Liver (tissue), 9 donors: ENCODE results near the gene RASAL2. TPM values are rescaled to one million over a fixed set of nuclear protein-coding genes. Genes with fewer than 3 reads are reported as not detected.

Source experiments
- DNase-seq: peaks from one replicate; pipeline ENCODE4 v3.0.0-alpha.2; 2017; ENCODE audit warnings: low spot score
- H3K27ac ChIP-seq, 2 donors: one replicate each; pipeline ENCODE4 v1.7.0; 2013; ENCODE audit warnings: inconsistent platforms in 2 of 2, low read length in 2 of 2, control low read depth in 1 of 2, low read depth in 1 of 2, mild to moderate bottlenecking in 1 of 2
- H3K27me3 ChIP-seq, 4 donors: one replicate each; pipeline versions ENCODE4 v1.6.1 to v1.7.0; 2013; ENCODE audit warnings: low read length in 3 of 4, inconsistent platforms in 1 of 4, mild to moderate bottlenecking in 1 of 4, moderate library complexity in 1 of 4; ENCODE audit not compliant: control insufficient read depth in 4 of 4, insufficient read depth in 4 of 4
- H3K36me3 ChIP-seq, 4 donors: one replicate each; pipeline versions ENCODE4 v1.6.1 to v1.7.0; 2013; ENCODE audit warnings: low read length in 3 of 4, mild to moderate bottlenecking in 3 of 4, low read depth in 1 of 4, moderate library complexity in 1 of 4; ENCODE audit not compliant: control insufficient read depth in 4 of 4, insufficient read depth in 3 of 4
- H3K4me1 ChIP-seq, 4 donors: one replicate each; pipeline versions ENCODE4 v1.6.1 to v1.7.0; 2013; ENCODE audit warnings: low read length in 3 of 4, mild to moderate bottlenecking in 3 of 4, moderate library complexity in 1 of 4; ENCODE audit not compliant: control insufficient read depth in 4 of 4, insufficient read depth in 4 of 4
- H3K4me3 ChIP-seq, 3 donors: one replicate each; pipeline versions ENCODE4 v1.6.1 to v1.7.0; 2013; ENCODE audit warnings: low read length in 3 of 3, control low read depth in 1 of 3, low read depth in 1 of 3, mild to moderate bottlenecking in 1 of 3
- H3K9ac ChIP-seq, 2 donors: one replicate each; pipeline ENCODE4 v1.7.0; 2013; ENCODE audit warnings: low read length in 2 of 2, mild to moderate bottlenecking in 2 of 2, moderate library complexity in 2 of 2, control low read depth in 1 of 2, low read depth in 1 of 2
- H3K9me3 ChIP-seq, 4 donors: one replicate each; pipeline versions ENCODE4 v1.6.1 to v1.7.0; 2013; ENCODE audit warnings: low read length in 3 of 4; ENCODE audit not compliant: control insufficient read depth in 4 of 4
- ATF3 ChIP-seq: IDR thresholded peaks from 2 replicates; pipeline ENCODE4 v1.6.1; 2016; ENCODE audit warnings: antibody characterized with exemption
- CTCF ChIP-seq: fragments of 150-350 bp; IDR thresholded peaks from 2 replicates; pipeline ENCODE4 v1.5.1; 2017; ENCODE audit warnings: improper control_type of control experiment, low read depth, low read length; ENCODE audit not compliant: missing input control
- EGR1 ChIP-seq, 2 donors: IDR thresholded peaks; 2 replicates each; pipeline ENCODE4 v1.6.1; 2016 to 2018; ENCODE audit warnings: antibody characterized with exemption in 2 of 2, low read depth in 2 of 2
- FOXA1 ChIP-seq: IDR thresholded peaks from 2 replicates; pipeline ENCODE4 v1.6.1; 2016; ENCODE audit warnings: antibody characterized with exemption
- FOXA2 ChIP-seq: IDR thresholded peaks from 2 replicates; pipeline ENCODE4 v1.6.1; 2016; ENCODE audit warnings: antibody characterized with exemption
- GABPA ChIP-seq, 2 donors: IDR thresholded peaks in 1 of 2; conservative IDR thresholded peaks in 1 of 2; 2 replicates each; pipeline ENCODE4 v1.6.1; 2016; ENCODE audit warnings: antibody characterized with exemption in 2 of 2, mild to moderate bottlenecking in 1 of 2, moderate library complexity in 1 of 2
- HNF4A ChIP-seq, 2 donors: conservative IDR thresholded peaks; 2 replicates each; pipeline ENCODE4 v1.6.1; 2016; ENCODE audit warnings: antibody characterized with exemption in 2 of 2, mild to moderate bottlenecking in 2 of 2
- HNF4G ChIP-seq: IDR thresholded peaks from 2 replicates; pipeline ENCODE4 v1.6.1; 2016; ENCODE audit warnings: antibody characterized with exemption
- JUND ChIP-seq, 2 donors: IDR thresholded peaks; 2 replicates each; pipeline ENCODE4 v1.6.1; 2016; ENCODE audit warnings: antibody characterized with exemption in 2 of 2
- MAX ChIP-seq: IDR thresholded peaks from 2 replicates; pipeline ENCODE4 v1.6.1; 2016; ENCODE audit warnings: antibody characterized with exemption
- NR2F2 ChIP-seq: IDR thresholded peaks from 2 replicates; pipeline ENCODE4 v1.6.1; 2016; ENCODE audit warnings: antibody characterized with exemption
- RAD21 ChIP-seq, 2 donors: IDR thresholded peaks; 2 replicates each; pipeline ENCODE4 v1.6.1; 2016; ENCODE audit warnings: antibody characterized with exemption in 2 of 2, mild to moderate bottlenecking in 2 of 2
- REST ChIP-seq: IDR thresholded peaks from 2 replicates; pipeline ENCODE4 v1.6.1; 2016; ENCODE audit warnings: antibody characterized with exemption, mild to moderate bottlenecking
- RXRA ChIP-seq, 2 donors: IDR thresholded peaks; 2 replicates each; pipeline ENCODE4 v1.6.1; 2017 to 2018; ENCODE audit warnings: antibody characterized with exemption in 2 of 2, mild to moderate bottlenecking in 1 of 2
- SP1 ChIP-seq: IDR thresholded peaks from 2 replicates; pipeline ENCODE4 v1.6.1; 2018; ENCODE audit warnings: antibody characterized with exemption, mild to moderate bottlenecking
- TAF1 ChIP-seq: conservative IDR thresholded peaks from 2 replicates; pipeline ENCODE4 v1.6.1; 2016; ENCODE audit warnings: antibody characterized with exemption, mild to moderate bottlenecking
- YY1 ChIP-seq: IDR thresholded peaks from 2 replicates; pipeline ENCODE4 v1.6.1; 2016; ENCODE audit warnings: antibody characterized with exemption, mild to moderate bottlenecking
- WGBS: extraction: QIAGEN DNeasy Blood & Tissue Kit; methylation state at CpG from one replicate; pipeline ENCODE4 v1.1.7; 2013; 5-methylcytosine and 5-hydroxymethylcytosine counted together
- polyA plus RNA-seq, 2 donors: library from polyadenylated mRNA; stranded (reverse) in 1 of 2; unstranded in 1 of 2; fragments of 200-250 nt in 1 of 2; fragments of >200 nt in 1 of 2; fragmentation: Nextera tagmentation in 1 of 2; extraction: Ambion mirVana in 1 of 2; gene quantifications; one replicate each; pipeline versions ENCODE4 v1.2.1 to v1.2.3, GENCODE V29; 2013 to 2015
- total RNA-seq, 2 donors: library from RNA; depleted of rRNA; stranded (reverse); fragments of >200 nt; gene quantifications; one replicate each; pipeline ENCODE4 v1.2.3, GENCODE V29; 2014
- TF ChIP-seq, protein P1 (sequence below): IDR thresholded peaks from 2 replicates; pipeline ENCODE4 v1.6.1; 2016; ENCODE audit warnings: antibody characterized with exemption
- donor health status: healthy.
- donor health status: healthy.
- donor health status: healthy.
- donor health status: healthy.
- donor health status: healthy.

Gene RASAL2
- total and polyA plus RNA-seq, 4 donors = 1.8 to 8.1 (median 4.1) TPM

- no peaks in the 10 kb centered on the region for H3K36me3 ChIP-seq
- H3K4me3 ChIP-seq = no peak overlapping the region
- no peak overlapping the region for H3K9ac ChIP-seq
- no peak overlapping the region for H3K27ac ChIP-seq
- TF ChIP-seq GABPA (IDR thresholded peaks at IDR 0.05 in 1 of 2, conservative IDR thresholded peaks at IDR 0.05 in 1 of 2) = no peak
- TF ChIP-seq HNF4G = no peak
- TF ChIP-seq TAF1 = no peak
- TF ChIP-seq YY1 = no peak
- no peak for TF ChIP-seq EGR1 (IDR thresholded peaks at IDR 0.05; ENCODE audit: low read depth in 2 of 2)
- no peak for TF ChIP-seq RXRA (IDR thresholded peaks at IDR 0.05)
- TF ChIP-seq NR2F2 = no peak
- no peak for TF ChIP-seq CTCF
- TF ChIP-seq HNF4A (conservative IDR thresholded peaks at IDR 0.05) = no peak
- no peak for TF ChIP-seq SP1
- TF ChIP-seq, protein P1, sequence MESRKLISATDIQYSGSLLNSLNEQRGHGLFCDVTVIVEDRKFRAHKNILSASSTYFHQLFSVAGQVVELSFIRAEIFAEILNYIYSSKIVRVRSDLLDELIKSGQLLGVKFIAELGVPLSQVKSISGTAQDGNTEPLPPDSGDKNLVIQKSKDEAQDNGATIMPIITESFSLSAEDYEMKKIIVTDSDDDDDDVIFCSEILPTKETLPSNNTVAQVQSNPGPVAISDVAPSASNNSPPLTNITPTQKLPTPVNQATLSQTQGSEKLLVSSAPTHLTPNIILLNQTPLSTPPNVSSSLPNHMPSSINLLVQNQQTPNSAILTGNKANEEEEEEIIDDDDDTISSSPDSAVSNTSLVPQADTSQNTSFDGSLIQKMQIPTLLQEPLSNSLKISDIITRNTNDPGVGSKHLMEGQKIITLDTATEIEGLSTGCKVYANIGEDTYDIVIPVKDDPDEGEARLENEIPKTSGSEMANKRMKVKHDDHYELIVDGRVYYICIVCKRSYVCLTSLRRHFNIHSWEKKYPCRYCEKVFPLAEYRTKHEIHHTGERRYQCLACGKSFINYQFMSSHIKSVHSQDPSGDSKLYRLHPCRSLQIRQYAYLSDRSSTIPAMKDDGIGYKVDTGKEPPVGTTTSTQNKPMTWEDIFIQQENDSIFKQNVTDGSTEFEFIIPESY = no peak
- no peak for TF ChIP-seq ATF3
- TF ChIP-seq FOXA1 = no peak
- TF ChIP-seq MAX = no peak
- no peak for TF ChIP-seq JUND (IDR thresholded peaks at IDR 0.05)
- TF ChIP-seq REST = no peak
- no peak for TF ChIP-seq FOXA2
- TF ChIP-seq RAD21 (IDR thresholded peaks at IDR 0.05) = no peak
- 59% methylated on average over 3 of the region's 3 CpGs for WGBS
- H3K9me3 ChIP-seq = no peaks in the 10 kb centered on the region
- H3K27me3 ChIP-seq = no peaks in the 10 kb centered on the region
- no peak for DNase-seq
- H3K4me1 ChIP-seq = peaks cover 0 to 9% (median 0%) of the 10 kb centered on the region in 4 donors
Observed at GRCh38 chr1:178172939-178173338, 79.0 kb downstream of the RASAL2 start.
